Upper lobe of left lung (tissue), 4 donors: ENCODE data around the gene KCNMB1.

Experiments used
- EP300 ChIP-seq, 4 donors: sonication (generic); formaldehyde crosslinking; IDR thresholded peaks; one replicate each; pipeline ENCODE4 v1.5.1; 2017; ENCODE audit warnings: antibody characterized with exemption in 4 of 4, control low read depth in 2 of 4
- POLR2A ChIP-seq, 4 donors: fragments of 450-650 bp; IDR thresholded peaks; one replicate each; pipeline ENCODE4 v1.5.1; 2016 to 2017; ENCODE audit warnings: antibody characterized with exemption in 4 of 4, mild to moderate bottlenecking in 2 of 4
- POLR2AphosphoS5 ChIP-seq, 2 donors: sonication (generic); formaldehyde crosslinking; IDR thresholded peaks; one replicate each; pipeline ENCODE4 v1.5.1; 2017; ENCODE audit warnings: antibody characterized with exemption in 2 of 2
- TF ChIP-seq, protein P1 (sequence below), 6 experiments: fragments of 450-650 bp in 4 of 6; fragments of 200-600 bp in 2 of 6; sonication (generic) in 2 of 6; IDR thresholded peaks; one replicate each; pipeline ENCODE4 v1.5.1; 2016 to 2019; ENCODE audit warnings: antibody characterized with exemption in 6 of 6

- TF ChIP-seq POLR2A (IDR thresholded peaks at IDR 0.05) (no peak), EP300 (IDR thresholded peaks at IDR 0.05) (no peak), POLR2AphosphoS5 (IDR thresholded peaks at IDR 0.05) (no peak)
- TF ChIP-seq, protein P1, sequence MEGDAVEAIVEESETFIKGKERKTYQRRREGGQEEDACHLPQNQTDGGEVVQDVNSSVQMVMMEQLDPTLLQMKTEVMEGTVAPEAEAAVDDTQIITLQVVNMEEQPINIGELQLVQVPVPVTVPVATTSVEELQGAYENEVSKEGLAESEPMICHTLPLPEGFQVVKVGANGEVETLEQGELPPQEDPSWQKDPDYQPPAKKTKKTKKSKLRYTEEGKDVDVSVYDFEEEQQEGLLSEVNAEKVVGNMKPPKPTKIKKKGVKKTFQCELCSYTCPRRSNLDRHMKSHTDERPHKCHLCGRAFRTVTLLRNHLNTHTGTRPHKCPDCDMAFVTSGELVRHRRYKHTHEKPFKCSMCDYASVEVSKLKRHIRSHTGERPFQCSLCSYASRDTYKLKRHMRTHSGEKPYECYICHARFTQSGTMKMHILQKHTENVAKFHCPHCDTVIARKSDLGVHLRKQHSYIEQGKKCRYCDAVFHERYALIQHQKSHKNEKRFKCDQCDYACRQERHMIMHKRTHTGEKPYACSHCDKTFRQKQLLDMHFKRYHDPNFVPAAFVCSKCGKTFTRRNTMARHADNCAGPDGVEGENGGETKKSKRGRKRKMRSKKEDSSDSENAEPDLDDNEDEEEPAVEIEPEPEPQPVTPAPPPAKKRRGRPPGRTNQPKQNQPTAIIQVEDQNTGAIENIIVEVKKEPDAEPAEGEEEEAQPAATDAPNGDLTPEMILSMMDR (IDR thresholded peaks at IDR 0.05) = no peak
Observed at GRCh38 chr5:170386743-170387395, 2.3 kb downstream of the KCNMB1 start.
